ENCODE data around the gene PALS2. TPM values are rescaled to one million over a fixed set of nuclear protein-coding genes. Genes with fewer than 3 reads are reported as not detected.

Gene PALS2
- 18.5 to 31.6 TPM (median 20.0 TPM) in 5 replicates for total RNA-seq (2022; extraction: Qiagen RNA extraction)

DNA sequence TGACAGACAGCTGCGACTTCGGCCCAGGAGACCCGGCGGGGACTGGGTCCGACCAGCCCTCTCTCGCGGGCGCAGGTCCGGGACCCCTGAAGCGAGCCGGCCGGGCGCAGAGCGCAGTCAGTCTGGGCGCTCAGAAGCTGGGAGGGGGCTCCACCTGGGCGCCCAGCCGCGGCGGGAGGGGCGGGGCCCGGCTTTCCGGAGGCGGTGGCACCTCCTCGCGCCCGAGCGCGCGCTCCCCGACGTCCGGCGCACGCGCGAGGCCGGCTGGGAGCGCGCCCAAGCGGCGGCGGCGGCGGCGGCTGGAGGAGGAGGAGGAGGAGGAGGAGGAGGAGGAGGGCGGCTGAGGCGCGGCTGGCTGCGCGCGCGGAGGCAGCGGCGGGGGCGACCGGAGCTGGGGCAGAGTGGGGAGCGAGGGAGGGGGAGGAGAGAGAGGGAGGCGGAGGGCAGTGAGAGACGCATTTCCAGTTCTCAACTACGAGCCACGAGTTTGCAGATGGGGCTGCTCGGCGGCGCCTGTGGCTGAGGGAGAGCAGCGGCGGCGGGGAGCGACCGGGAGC lies at the start of gene PALS2:
TSS of gene PALS2 (plus strand) at position 456 of the 557 bp plus-strand sequence. CDS start 50,216 bp downstream, outside the sequence.

Other genes starting within 250 kb of the PALS2 start
- gene GSDME, start 184.0 kb downstream of the PALS2 start, total RNA-seq (2022; extraction: Qiagen RNA extraction) = 30.2 to 40.2 TPM (median 34.1 TPM) in 5 replicates

Data from A549 treated with CORT108297 at 1 μM for 4 hours (cell line).